Progenitor cell of endocrine pancreas (in vitro differentiated cells): ENCODE data around the gene TTL. TPM values are rescaled to one million over a fixed set of nuclear protein-coding genes. Genes with fewer than 3 reads are reported as not detected.
A peak's percentile ranks its signal among the peaks of the same experiment; 100 is the strongest.
"Not testable (repeated sequence)": the region's sequence is repeated elsewhere in the genome, so short reads cannot be mapped to it uniquely, and the experiment has no call there.

Source experiments
- DNase-seq: peaks from one replicate; pipeline ENCODE4 v3.0.0; 2021; ENCODE audit warnings: low spot score; ENCODE audit not compliant: unreplicated experiment
- H3K27ac Mint-ChIP-seq: 2 replicates; pipeline ENCODE4 v1.8.0; 2021; ENCODE audit warnings: mild to moderate bottlenecking, moderate library complexity, mixed read lengths
- H3K27me3 Mint-ChIP-seq: 2 replicates; pipeline ENCODE4 v1.8.0; 2021; ENCODE audit warnings: mixed read lengths
- H3K36me3 Mint-ChIP-seq: 2 replicates; pipeline ENCODE4 v1.8.0; 2022; ENCODE audit warnings: mixed read lengths; ENCODE audit not compliant: insufficient read depth
- H3K4me1 Mint-ChIP-seq: 2 replicates; pipeline ENCODE4 v1.8.0; 2021; ENCODE audit warnings: low read depth, mixed read lengths
- H3K4me3 Mint-ChIP-seq: 2 replicates; pipeline ENCODE4 v1.8.0; 2021; ENCODE audit warnings: low read depth, mild to moderate bottlenecking, moderate library complexity, mixed read lengths
- H3K9me3 Mint-ChIP-seq: 2 replicates; pipeline ENCODE4 v1.8.0; 2021; ENCODE audit warnings: low read depth, mixed read lengths
- total RNA-seq: library from RNA; stranded (reverse); gene quantifications from 2 replicates; pipeline ENCODE4 v1.2.1, GENCODE V29; 2021
- TF ChIP-seq, protein P1 (sequence below): fragments of 200-600 bp; sonication (generic); IDR thresholded peaks from one replicate; pipeline ENCODE4 v1.5.0; 2021; ENCODE audit warnings: antibody characterized with exemption, mild to moderate bottlenecking; ENCODE audit not compliant: unreplicated experiment

TTL gene
- total RNA-seq, 1 donor from 2014 or later: 35.9 TPM

DNA sequence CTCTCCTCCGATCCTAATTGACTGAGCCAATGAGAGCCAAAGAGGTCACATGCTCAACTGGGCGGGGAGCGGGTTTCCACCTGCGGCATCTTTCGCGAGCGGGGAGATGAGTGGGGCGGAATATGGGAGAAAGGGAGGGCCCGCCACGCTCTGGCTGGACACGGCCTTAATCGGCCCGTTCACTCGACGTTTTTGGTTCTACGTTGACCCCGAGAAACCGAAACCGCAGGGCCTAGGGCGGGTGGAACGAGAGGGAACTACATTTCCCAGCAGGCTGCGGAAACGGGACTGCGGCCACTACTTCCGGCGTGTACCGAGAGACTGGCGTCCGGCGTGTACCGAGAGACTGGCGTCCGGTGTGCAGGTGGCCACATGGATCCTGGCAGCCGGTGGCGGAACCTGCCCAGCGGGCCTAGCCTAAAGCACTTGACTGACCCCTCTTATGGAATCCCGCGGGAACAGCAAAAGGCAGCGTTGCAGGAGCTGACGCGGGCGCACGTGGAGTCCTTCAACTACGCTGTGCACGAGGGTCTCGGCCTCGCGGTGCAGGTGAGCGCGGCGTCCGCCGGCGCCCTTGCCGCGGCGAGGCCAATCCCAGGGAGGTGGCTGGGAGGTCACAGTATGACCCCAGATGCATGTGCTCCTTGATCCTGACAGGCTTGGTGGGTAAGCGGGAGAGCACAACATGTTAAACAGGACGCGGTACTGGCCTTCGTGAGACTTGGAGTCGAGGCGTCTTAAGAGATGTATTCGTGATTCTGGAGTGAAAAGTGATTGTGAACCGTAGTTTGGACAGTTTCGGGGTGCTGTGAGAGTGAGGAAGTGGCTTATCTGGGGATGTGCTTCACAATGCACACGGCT, 60.4 kb downstream of the TTL start, which contains the start of gene POLR1B:
Gene POLR1B, plus strand, starts transcription at position 343 of the 861 bp plus-strand sequence. Its CDS starts 30 bp downstream, at position 373.
- H3K9me3 Mint-ChIP-seq: no peaks in the 10 kb centered on the region
- no peak within 1 kb of the TSS for H3K27ac Mint-ChIP-seq

GRCh38 chr2:112542984-112543661, 61.2 kb downstream of the TTL start:
- H3K36me3 Mint-ChIP-seq: peaks cover 3% of the 10 kb centered on the region
- H3K4me3 Mint-ChIP-seq: no peak overlapping the region
- no peaks in the 10 kb centered on the region for H3K9me3 Mint-ChIP-seq
- no peak for DNase-seq
- no peaks in the 10 kb centered on the region for H3K27me3 Mint-ChIP-seq
- H3K27ac Mint-ChIP-seq: no peak overlapping the region
- H3K4me1 Mint-ChIP-seq: peaks cover 2% of the 10 kb centered on the region
- TF ChIP-seq, protein P1, sequence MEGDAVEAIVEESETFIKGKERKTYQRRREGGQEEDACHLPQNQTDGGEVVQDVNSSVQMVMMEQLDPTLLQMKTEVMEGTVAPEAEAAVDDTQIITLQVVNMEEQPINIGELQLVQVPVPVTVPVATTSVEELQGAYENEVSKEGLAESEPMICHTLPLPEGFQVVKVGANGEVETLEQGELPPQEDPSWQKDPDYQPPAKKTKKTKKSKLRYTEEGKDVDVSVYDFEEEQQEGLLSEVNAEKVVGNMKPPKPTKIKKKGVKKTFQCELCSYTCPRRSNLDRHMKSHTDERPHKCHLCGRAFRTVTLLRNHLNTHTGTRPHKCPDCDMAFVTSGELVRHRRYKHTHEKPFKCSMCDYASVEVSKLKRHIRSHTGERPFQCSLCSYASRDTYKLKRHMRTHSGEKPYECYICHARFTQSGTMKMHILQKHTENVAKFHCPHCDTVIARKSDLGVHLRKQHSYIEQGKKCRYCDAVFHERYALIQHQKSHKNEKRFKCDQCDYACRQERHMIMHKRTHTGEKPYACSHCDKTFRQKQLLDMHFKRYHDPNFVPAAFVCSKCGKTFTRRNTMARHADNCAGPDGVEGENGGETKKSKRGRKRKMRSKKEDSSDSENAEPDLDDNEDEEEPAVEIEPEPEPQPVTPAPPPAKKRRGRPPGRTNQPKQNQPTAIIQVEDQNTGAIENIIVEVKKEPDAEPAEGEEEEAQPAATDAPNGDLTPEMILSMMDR: no peak

More for the DNA sequence above, 60.4 kb downstream of the TTL start, which contains the start of gene POLR1B:
- TF ChIP-seq, protein P1: no peak
- Mint-ChIP-seq H3K36me3 (peaks cover 2% of the 10 kb centered on the region), H3K4me1 (peaks cover 2% of the 10 kb centered on the region), H3K4me3 (no peak within 1 kb of the TSS), H3K27me3 (no peaks in the 10 kb centered on the region)
- peak; percentile 68 for DNase-seq

DNA sequence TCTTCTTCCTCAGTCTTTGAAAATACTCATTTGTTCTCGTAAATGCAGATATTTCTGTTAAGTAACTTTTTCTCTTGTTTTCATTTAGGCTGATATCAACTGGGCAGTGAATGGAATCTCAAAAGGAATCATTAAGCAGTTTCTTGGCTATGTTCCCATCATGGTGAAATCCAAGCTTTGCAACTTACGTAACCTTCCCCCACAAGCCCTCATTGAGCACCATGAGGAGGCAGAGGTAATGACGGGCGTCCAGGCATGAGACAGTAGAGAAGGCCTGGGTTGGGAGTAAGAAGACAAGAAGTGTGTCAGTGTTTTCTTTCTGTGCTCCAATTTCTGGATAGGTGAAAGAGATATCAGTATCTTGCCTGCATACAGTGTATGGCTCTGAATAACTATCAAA, 65.4 kb downstream of the TTL start:
- Mint-ChIP-seq H3K9me3 (no peaks in the 10 kb centered on the region), H3K4me3 (no peak overlapping the region), H3K27ac (no peak overlapping the region), H3K36me3 (peaks cover 20% of the 10 kb centered on the region), H3K4me1 (no peaks in the 10 kb centered on the region), H3K27me3 (no peaks in the 10 kb centered on the region)
- TF ChIP-seq, protein P1: no peak
- no peak for DNase-seq

GRCh38 chr2:112548980-112549379, 67.0 kb downstream of the TTL start:
- no peak for DNase-seq
- peaks cover 23% of the 10 kb centered on the region for H3K36me3 Mint-ChIP-seq
- no peak overlapping the region for H3K4me3 Mint-ChIP-seq
- no peaks in the 10 kb centered on the region for H3K9me3 Mint-ChIP-seq
- H3K4me1 Mint-ChIP-seq: no peaks in the 10 kb centered on the region
- H3K27ac Mint-ChIP-seq: no peak overlapping the region
- H3K27me3 Mint-ChIP-seq: no peaks in the 10 kb centered on the region
- TF ChIP-seq, protein P1: no peak

DNA sequence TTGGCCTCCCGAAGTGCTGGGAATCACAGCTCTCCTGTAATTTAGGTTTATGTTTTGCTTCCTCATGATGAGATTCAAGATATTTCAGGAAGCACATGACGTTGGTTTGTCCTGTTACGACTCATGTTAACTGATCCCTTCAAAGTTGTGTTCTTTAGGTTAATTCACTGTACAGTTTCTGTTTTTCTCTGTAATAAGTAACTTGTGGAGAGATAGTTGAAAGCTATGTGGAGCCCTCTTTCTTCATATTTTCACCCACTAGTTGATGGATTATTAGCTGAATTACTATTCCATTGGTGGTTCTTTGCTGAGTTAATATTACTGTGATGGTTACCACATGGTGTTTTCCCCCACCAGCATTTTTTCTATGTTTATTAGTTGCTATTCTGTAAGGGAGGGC, 84.1 kb downstream of the TTL start:
- Mint-ChIP-seq H3K9me3 (no peaks in the 10 kb centered on the region), H3K4me3 (no peak overlapping the region), H3K27me3 (no peaks in the 10 kb centered on the region), H3K27ac (no peak overlapping the region), H3K36me3 (peaks cover 32% of the 10 kb centered on the region), H3K4me1 (no peaks in the 10 kb centered on the region)
- DNase-seq: no peak
- TF ChIP-seq, protein P1: no peak

- not testable (repeated sequence) for H3K9me3 Mint-ChIP-seq, H3K27ac Mint-ChIP-seq, H3K4me3 Mint-ChIP-seq, DNase-seq, H3K27me3 Mint-ChIP-seq, H3K4me1 Mint-ChIP-seq
- peaks cover 29% of the 10 kb centered on the region for H3K36me3 Mint-ChIP-seq
Observed at GRCh38 chr2:112566508-112566907, 84.6 kb downstream of the TTL start.
